GM12878 (cell line): ENCODE data around the gene TERB2. TPM values are rescaled to one million over a fixed set of nuclear protein-coding genes. Genes with fewer than 3 reads are reported as not detected.

Source experiments
- BHLHE40 ChIP-seq, 2 experiments: fragments of 450-650 bp in 1 of 2; IDR thresholded peaks; 2 replicates each; pipeline ENCODE4 v1.6.1; 2011 to 2017; ENCODE audit warnings: low read depth in 2 of 2, borderline replicate concordance in 1 of 2, improper control_type of control experiment in 1 of 2, low read length in 1 of 2, mild to moderate bottlenecking in 1 of 2
- CBFB ChIP-seq: IDR thresholded peaks from 2 replicates; pipeline ENCODE4 v1.6.1; 2016; ENCODE audit warnings: antibody characterized with exemption, low read depth
- E2F4 ChIP-seq: IDR thresholded peaks from 2 replicates; pipeline ENCODE4 v1.6.1; 2012; ENCODE audit warnings: low read depth, low read length, improper control_type of control experiment
- EGR1 ChIP-seq, 2 experiments: IDR thresholded peaks; 1 replicate in 1 of 2; 2 replicates in 1 of 2; pipeline ENCODE4 v1.6.1; 2011 to 2012; ENCODE audit warnings: low read depth in 2 of 2, low read length in 2 of 2, borderline replicate concordance in 1 of 2, mild to moderate bottlenecking in 1 of 2, moderate library complexity in 1 of 2
- ETV6 ChIP-seq, 2 experiments: fragments of 450-650 bp in 1 of 2; IDR thresholded peaks in 1 of 2; conservative IDR thresholded peaks in 1 of 2; 2 replicates each; pipeline ENCODE4 v1.6.1; 2014; ENCODE audit warnings: antibody characterized with exemption in 1 of 2, borderline replicate concordance in 1 of 2, low read depth in 1 of 2, mild to moderate bottlenecking in 1 of 2, moderate library complexity in 1 of 2
- FOXK2 ChIP-seq: fragments of 450-650 bp; IDR thresholded peaks from 2 replicates; pipeline ENCODE4 v1.6.1; 2017; ENCODE audit warnings: mild to moderate bottlenecking, moderate library complexity
- IKZF2 ChIP-seq, 2 experiments: fragments of 450-650 bp; IDR thresholded peaks; 2 replicates each; pipeline ENCODE4 v1.6.1; 2017; ENCODE audit warnings: mild to moderate bottlenecking in 2 of 2, moderate library complexity in 2 of 2
- JUNB ChIP-seq: IDR thresholded peaks from 2 replicates; pipeline ENCODE4 v1.6.1; 2016; ENCODE audit warnings: antibody characterized with exemption, mild to moderate bottlenecking
- KAT2A ChIP-seq: conservative IDR thresholded peaks from 2 replicates; pipeline ENCODE4 v1.6.1; 2011; ENCODE audit warnings: low read depth, low read length; ENCODE audit not compliant: control insufficient read depth
- KLF5 ChIP-seq: fragments of 450-650 bp; IDR thresholded peaks from 2 replicates; pipeline ENCODE4 v1.6.1; 2014; ENCODE audit warnings: mild to moderate bottlenecking; ENCODE audit not compliant: partially characterized antibody
- MEF2A ChIP-seq: IDR thresholded peaks from 2 replicates; pipeline ENCODE4 v1.6.1; 2011; ENCODE audit warnings: low read depth, mild to moderate bottlenecking, low read length, moderate library complexity; ENCODE audit not compliant: insufficient read depth
- MYC ChIP-seq: IDR thresholded peaks from 2 replicates; pipeline ENCODE4 v1.6.1; 2011; ENCODE audit warnings: mild to moderate bottlenecking, low read length, moderate library complexity, inconsistent platforms; ENCODE audit not compliant: insufficient read depth, insufficient replicate concordance, insufficient read length, severe bottlenecking
- NFIC ChIP-seq: IDR thresholded peaks from 2 replicates; pipeline ENCODE4 v1.6.1; 2012; ENCODE audit warnings: low read depth, mild to moderate bottlenecking, inconsistent platforms, low read length, moderate library complexity
- NFYB ChIP-seq: IDR thresholded peaks from 2 replicates; pipeline ENCODE4 v1.6.1; 2011; ENCODE audit warnings: low read depth, mild to moderate bottlenecking, low read length, improper control_type of control experiment, moderate library complexity; ENCODE audit not compliant: insufficient read depth
- NR2F1 ChIP-seq: fragments of 450-650 bp; conservative IDR thresholded peaks from 2 replicates; pipeline ENCODE4 v1.6.1; 2017; ENCODE audit warnings: mild to moderate bottlenecking
- PKNOX1 ChIP-seq: fragments of 450-650 bp; IDR thresholded peaks from 2 replicates; pipeline ENCODE4 v1.6.1; 2016; ENCODE audit warnings: mild to moderate bottlenecking
- POLR2A ChIP-seq: IDR thresholded peaks from 2 replicates; pipeline ENCODE4 v1.6.1; 2011; ENCODE audit warnings: low read depth, mild to moderate bottlenecking, low read length
- RAD51 ChIP-seq: fragments of 450-650 bp; IDR thresholded peaks from 2 replicates; pipeline ENCODE4 v1.6.1; 2016; ENCODE audit warnings: moderate library complexity, mild to moderate bottlenecking, inconsistent platforms
- RFX5 ChIP-seq: IDR thresholded peaks from 2 replicates; pipeline ENCODE4 v1.6.1; 2011; ENCODE audit warnings: low read depth, low read length, improper control_type of control experiment
- SP1 ChIP-seq: IDR thresholded peaks from one replicate; pipeline ENCODE4 v1.6.1; 2011; ENCODE audit warnings: low read depth, low read length
- TCF3 ChIP-seq: IDR thresholded peaks from 2 replicates; pipeline ENCODE4 v1.6.1; 2012; ENCODE audit warnings: low read depth, mild to moderate bottlenecking, low read length, borderline replicate concordance; ENCODE audit not compliant: insufficient read depth
- YBX1 ChIP-seq: fragments of 450-650 bp; IDR thresholded peaks from 2 replicates; pipeline ENCODE4 v1.6.1; 2016; ENCODE audit warnings: antibody characterized with exemption
- ZBED1 ChIP-seq: IDR thresholded peaks from 2 replicates; pipeline ENCODE4 v1.6.1; 2016; ENCODE audit warnings: borderline replicate concordance
- ZNF24 ChIP-seq: fragments of 450-650 bp; IDR thresholded peaks from 2 replicates; pipeline ENCODE4 v1.6.1; 2017; ENCODE audit warnings: antibody characterized with exemption, mild to moderate bottlenecking
- polyA plus RNA-seq, 11 experiments: library from polyadenylated mRNA; depleted of rRNA in 4 of 11; unstranded in 6 of 11; stranded (reverse) in 5 of 11; fragments of >200 nt; fragmentation: Nextera tagmentation in 4 of 11; fragmentation: Illumina TruSeq in 1 of 11; extraction: Ambion mirVana in 4 of 11; extraction: Trizol in 1 of 11; gene quantifications; 1 replicate in 1 of 11; 2 replicates in 10 of 11; pipeline versions ENCODE4 v1.2.1 to v1.2.3, GENCODE V29; 2011 to 2016; ENCODE audit warnings: inconsistent platforms in 2 of 11, missing spikeins in 2 of 11, low read depth in 1 of 11
- total RNA-seq, 4 experiments: library from RNA; depleted of rRNA in 3 of 4; stranded (reverse); fragments of >200 nt in 3 of 4; fragmentation: Illumina TruSeq in 1 of 4; extraction: Trizol in 1 of 4; gene quantifications; 2 replicates each; pipeline versions ENCODE4 v1.2.1 to v1.2.3, GENCODE V29; 2013 to 2021
- TF ChIP-seq, protein P1 (sequence below): fragments of 450-650 bp; formaldehyde crosslinking; IDR thresholded peaks from 2 replicates; pipeline ENCODE4 v1.4.0; 2022; ENCODE audit warnings: mild to moderate bottlenecking, moderate library complexity
- TF ChIP-seq, protein P2 (sequence below): IDR thresholded peaks from 2 replicates; pipeline ENCODE4 v1.6.1; 2011; ENCODE audit warnings: low read depth, mild to moderate bottlenecking, low read length, moderate library complexity, borderline replicate concordance; ENCODE audit errors: extremely low read depth

The TERB2 gene
- total and polyA plus RNA-seq, 10 of the 15 experiments (the other 5 are each of a cell fraction or from before 2014, with no cell fraction given) = not detected

GRCh38 chr15:45022871-45023658 is 66.6 kb downstream of the TERB2 start, which contains the start of gene SORD (continued):
- TF ChIP-seq E2F4 = no peak
- no peak for TF ChIP-seq NFYB
- TF ChIP-seq PKNOX1 = no peak
- TF ChIP-seq IKZF2 (IDR thresholded peaks at IDR 0.05) = peak in 1 of 2 experiments; percentile 41; a peak in 1 of 4 replicates
- no peak for TF ChIP-seq MYC
- TF ChIP-seq RFX5 = no peak
- TF ChIP-seq, protein P1, sequence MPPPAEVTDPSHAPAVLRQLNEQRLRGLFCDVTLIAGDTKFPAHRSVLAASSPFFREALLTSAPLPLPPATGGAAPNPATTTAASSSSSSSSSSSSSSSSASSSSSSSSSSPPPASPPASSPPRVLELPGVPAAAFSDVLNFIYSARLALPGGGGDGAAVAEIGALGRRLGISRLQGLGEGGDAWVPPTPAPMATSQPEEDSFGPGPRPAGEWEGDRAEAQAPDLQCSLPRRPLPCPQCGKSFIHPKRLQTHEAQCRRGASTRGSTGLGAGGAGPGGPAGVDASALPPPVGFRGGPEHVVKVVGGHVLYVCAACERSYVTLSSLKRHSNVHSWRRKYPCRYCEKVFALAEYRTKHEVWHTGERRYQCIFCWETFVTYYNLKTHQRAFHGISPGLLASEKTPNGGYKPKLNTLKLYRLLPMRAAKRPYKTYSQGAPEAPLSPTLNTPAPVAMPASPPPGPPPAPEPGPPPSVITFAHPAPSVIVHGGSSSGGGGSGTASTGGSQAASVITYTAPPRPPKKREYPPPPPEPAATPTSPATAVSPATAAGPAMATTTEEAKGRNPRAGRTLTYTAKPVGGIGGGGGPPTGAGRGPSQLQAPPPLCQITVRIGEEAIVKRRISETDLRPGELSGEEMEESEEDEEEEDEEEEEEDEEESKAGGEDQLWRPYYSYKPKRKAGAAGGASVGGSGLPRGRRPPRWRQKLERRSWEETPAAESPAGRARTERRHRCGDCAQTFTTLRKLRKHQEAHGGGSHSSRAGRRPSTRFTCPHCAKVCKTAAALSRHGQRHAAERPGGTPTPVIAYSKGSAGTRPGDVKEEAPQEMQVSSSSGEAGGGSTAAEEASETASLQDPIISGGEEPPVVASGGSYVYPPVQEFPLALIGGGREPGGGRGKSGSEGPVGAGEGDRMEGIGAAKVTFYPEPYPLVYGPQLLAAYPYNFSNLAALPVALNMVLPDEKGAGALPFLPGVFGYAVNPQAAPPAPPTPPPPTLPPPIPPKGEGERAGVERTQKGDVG (CRISPR knock-in tag) = no peak
- TF ChIP-seq TCF3 = no peak
- TF ChIP-seq BHLHE40 (IDR thresholded peaks at IDR 0.05; ENCODE audit: borderline replicate concordance in 1 of 2, low read depth in 2 of 2, low read length in 1 of 2) = peak; percentile 27 to 82; a peak in 2 of 4 replicates
- no peak for TF ChIP-seq NFIC
- no peak for TF ChIP-seq JUNB
- TF ChIP-seq SP1 = no peak
- TF ChIP-seq ZBED1 = no peak
- TF ChIP-seq YBX1 = no peak
- TF ChIP-seq EGR1 (IDR thresholded peaks at IDR 0.05; ENCODE audit: borderline replicate concordance in 1 of 2, low read depth in 2 of 2, low read length in 2 of 2) = peak in 1 of 2 experiments; percentile 2; a peak in 1 of 3 replicates
- no peak for TF ChIP-seq NR2F1
- TF ChIP-seq MEF2A = no peak
- no peak for TF ChIP-seq FOXK2
- peak; percentile 78 for TF ChIP-seq POLR2A
- no peak for TF ChIP-seq RAD51
- TF ChIP-seq KAT2A = no peak
- TF ChIP-seq CBFB = no peak
- TF ChIP-seq, protein P2, sequence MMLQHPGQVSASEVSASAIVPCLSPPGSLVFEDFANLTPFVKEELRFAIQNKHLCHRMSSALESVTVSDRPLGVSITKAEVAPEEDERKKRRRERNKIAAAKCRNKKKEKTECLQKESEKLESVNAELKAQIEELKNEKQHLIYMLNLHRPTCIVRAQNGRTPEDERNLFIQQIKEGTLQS = no peak
- no peak for TF ChIP-seq KLF5
- no peak for TF ChIP-seq ETV6 (conservative IDR thresholded peaks at IDR 0.05 in 1 of 2, IDR thresholded peaks at IDR 0.05 in 1 of 2; ENCODE audit: borderline replicate concordance in 1 of 2, low read depth in 1 of 2)
- TF ChIP-seq ZNF24 = no peak
